NB4 (cell line): Measurements from ENCODE around the gene DPEP3.
A peak's percentile ranks its signal among the peaks of the same experiment; 100 is the strongest.

ENCODE experiments used
- DNase-seq: peaks from one replicate; pipeline ENCODE4 v3.0.0; 2010; ENCODE audit warnings: low read depth
- H3K4me3 ChIP-seq: one replicate; pipeline ENCODE4 v1.5.1; 2011; ENCODE audit warnings: mild to moderate bottlenecking, low read depth, low read length, moderate library complexity
- CTCF ChIP-seq: IDR thresholded peaks from one replicate; pipeline ENCODE4 v1.5.1; 2012; ENCODE audit warnings: low read depth, low read length
- MYC ChIP-seq: IDR thresholded peaks from 2 replicates; pipeline ENCODE4 v1.6.1; 2011; ENCODE audit warnings: low read depth, low read length
- TF ChIP-seq, protein P1 (sequence below): IDR thresholded peaks from 2 replicates; pipeline ENCODE4 v1.6.1; 2011; ENCODE audit warnings: low read depth, low read length

The DPEP3 gene

GRCh38 chr16:67926181-67926750, 54.0 kb downstream of the DPEP3 start:
- TF ChIP-seq MYC (no peak), CTCF (peak; percentile 31)
- TF ChIP-seq, protein P1, sequence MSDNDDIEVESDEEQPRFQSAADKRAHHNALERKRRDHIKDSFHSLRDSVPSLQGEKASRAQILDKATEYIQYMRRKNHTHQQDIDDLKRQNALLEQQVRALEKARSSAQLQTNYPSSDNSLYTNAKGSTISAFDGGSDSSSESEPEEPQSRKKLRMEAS = no peak
- peak; percentile 58 for DNase-seq
- no peak overlapping the region for H3K4me3 ChIP-seq
